Activated CD4-positive, CD25-positive, alpha-beta regulatory T cell (primary cell): ENCODE measurements around the gene GPR137.
"Not testable (repeated sequence)": the region's sequence is repeated elsewhere in the genome, so short reads cannot be mapped to it uniquely, and the experiment has no call there.

Experiments used
- DNase-seq, 4 experiments: peaks; one replicate each; lab custom pipeline; 2025; lab: John Stamatoyannopoulos, UW

The GPR137 gene

GRCh38 chr11:64284962-64285884, at the start of gene GPR137:
Gene GPR137, plus strand, starts transcription at chr11:64285848. Its CDS starts 677 bp downstream, at chr11:64286525.
- DNase-seq: peak; percentile 86 to 87 (median 86)

- no peak for DNase-seq
Observed at GRCh38 chr11:64237484-64237951, 48.1 kb upstream of the GPR137 start.

- no peak for DNase-seq
Observed at GRCh38 chr11:64238076-64238475, 47.6 kb upstream of the GPR137 start.

- DNase-seq: no peak
Observed at GRCh38 chr11:64238999-64239398, 46.6 kb upstream of the GPR137 start.

- DNase-seq: no peak
Observed at GRCh38 chr11:64239662-64240434, 45.8 kb upstream of the GPR137 start.

GRCh38 chr11:64240435-64241240, 45.0 kb upstream of the GPR137 start, which contains the start of gene FKBP2:
Gene FKBP2, plus strand, starts transcription at chr11:64241095. Its CDS starts 1,293 bp downstream, at chr11:64242388.
- DNase-seq: peak; percentile 93 to 98 (median 94)

GRCh38 chr11:64241241-64241490, 44.5 kb upstream of the GPR137 start:
- DNase-seq: peak; percentile 99

GRCh38 chr11:64241491-64242374, 43.9 kb upstream of the GPR137 start:
- no peak for DNase-seq

GRCh38 chr11:64243236-64243854, 42.3 kb upstream of the GPR137 start:
- no peak for DNase-seq

- DNase-seq: no peak
Observed at GRCh38 chr11:64244107-64244506, 41.5 kb upstream of the GPR137 start.

GRCh38 chr11:64244966-64245365, 40.7 kb upstream of the GPR137 start:
- DNase-seq: no peak

- peak in 1 of 4 experiments; percentile 34 for DNase-seq
Observed at GRCh38 chr11:64245401-64245796, 40.2 kb upstream of the GPR137 start.

- DNase-seq: peak; percentile 31 to 71 (median 50)
Observed at GRCh38 chr11:64245797-64246620, 39.6 kb upstream of the GPR137 start.

- not testable (repeated sequence) for DNase-seq
Observed at GRCh38 chr11:64246621-64246870, 39.1 kb upstream of the GPR137 start.

GRCh38 chr11:64246871-64247728, 38.5 kb upstream of the GPR137 start, which contains the start of gene PPP1R14B:
Gene PPP1R14B, minus strand, starts transcription at chr11:64246943. Its CDS starts 270 bp downstream, at chr11:64246673.
- DNase-seq: peak; percentile 62 to 71 (median 67)

- DNase-seq: no peak
Observed at GRCh38 chr11:64247729-64248531, 37.7 kb upstream of the GPR137 start.

GRCh38 chr11:64248578-64248977, 37.1 kb upstream of the GPR137 start:
- no peak for DNase-seq

- DNase-seq: no peak
Observed at GRCh38 chr11:64249038-64249437, 36.6 kb upstream of the GPR137 start.
